Renal cortical epithelial cell (primary cell): Measurements from ENCODE around the gene ABHD14A. TPM values are rescaled to one million over a fixed set of nuclear protein-coding genes. Genes with fewer than 3 reads are reported as not detected.

Experiments used
- DNase-seq: peaks from one replicate; pipeline ENCODE4 v3.0.0-alpha.2; 2011; ENCODE audit warnings: low read depth
- total RNA-seq: library from RNA; depleted of rRNA; stranded (reverse); fragments of >200 nt; gene quantifications from 2 replicates; pipeline ENCODE4 v1.2.3, GENCODE V29; 2014

Gene ABHD14A
- total RNA-seq, 1 donor from 2014 or later = 16.3 TPM

- no peak for DNase-seq
Observed at GRCh38 chr3:51955893-51956770, 18.7 kb upstream of the ABHD14A start.

GRCh38 chr3:51957520-51958205 is 17.2 kb upstream of the ABHD14A start:
- DNase-seq = no peak

GRCh38 chr3:51958603-51959521 is 16.0 kb upstream of the ABHD14A start:
- no peak for DNase-seq

GRCh38 chr3:51959651-51960050 is 15.2 kb upstream of the ABHD14A start:
- DNase-seq = no peak

GRCh38 chr3:51960386-51960785 is 14.5 kb upstream of the ABHD14A start:
- DNase-seq = no peak

GRCh38 chr3:51961011-51961410 is 13.9 kb upstream of the ABHD14A start:
- DNase-seq = no peak

- DNase-seq = no peak
Observed at GRCh38 chr3:51961602-51962569, 13.0 kb upstream of the ABHD14A start.

GRCh38 chr3:51962854-51963530 is 11.9 kb upstream of the ABHD14A start:
- no peak for DNase-seq

- no peak for DNase-seq
Observed at GRCh38 chr3:51963951-51964451, 10.9 kb upstream of the ABHD14A start.

GRCh38 chr3:51964521-51964920 is 10.3 kb upstream of the ABHD14A start:
- no peak for DNase-seq

GRCh38 chr3:51966016-51966415 is 8.8 kb upstream of the ABHD14A start:
- no peak for DNase-seq

- DNase-seq = no peak
Observed at GRCh38 chr3:51966486-51966885, 8.4 kb upstream of the ABHD14A start.

- no peak for DNase-seq
Observed at GRCh38 chr3:51966922-51967383, 7.9 kb upstream of the ABHD14A start.

GRCh38 chr3:51967384-51968169 is 7.3 kb upstream of the ABHD14A start, which contains the start of gene PCBP4:
Gene PCBP4, minus strand, starts transcription at chr3:51967454. Its CDS starts 6,214 bp downstream, at chr3:51961240.
- DNase-seq = no peak

- no peak for DNase-seq
Observed at GRCh38 chr3:51968170-51968775, 6.6 kb upstream of the ABHD14A start.

- DNase-seq = no peak
Observed at GRCh38 chr3:51968883-51969678, 5.8 kb upstream of the ABHD14A start.

- no peak for DNase-seq
Observed at GRCh38 chr3:51969841-51970240, 5.0 kb upstream of the ABHD14A start.
